Suprapubic skin (tissue), 4 donors: ENCODE results near the gene MME. TPM values are rescaled to one million over a fixed set of nuclear protein-coding genes. Genes with fewer than 3 reads are reported as not detected.
"Not testable (repeated sequence)": the region's sequence is repeated elsewhere in the genome, so short reads cannot be mapped to it uniquely, and the experiment has no call there.

ENCODE experiments used
- DNase-seq, 2 donors: peaks; one replicate each; pipeline ENCODE4 v3.0.0-alpha.2; 2019; ENCODE audit warnings: low spot score in 2 of 2
- H3K27ac ChIP-seq: fragments of 200-600 bp; sonication (generic); one replicate; pipeline ENCODE4 v1.5.1; 2019
- H3K27me3 ChIP-seq: fragments of 200-600 bp; sonication (generic); one replicate; pipeline ENCODE4 v1.5.1; 2019
- H3K36me3 ChIP-seq: fragments of 200-600 bp; sonication (generic); one replicate; pipeline ENCODE4 v1.5.1; 2019
- H3K4me1 ChIP-seq: fragments of 200-600 bp; sonication (generic); one replicate; pipeline ENCODE4 v1.5.1; 2019
- H3K4me3 ChIP-seq: fragments of 200-600 bp; sonication (generic); one replicate; pipeline ENCODE4 v1.5.1; 2019; ENCODE audit warnings: mild to moderate bottlenecking
- H3K9me3 ChIP-seq: fragments of 200-600 bp; sonication (generic); one replicate; pipeline ENCODE4 v1.5.1; 2019
- EP300 ChIP-seq: sonication (generic); formaldehyde crosslinking; IDR thresholded peaks from one replicate; pipeline ENCODE4 v1.6.1; 2017; ENCODE audit warnings: antibody characterized with exemption
- POLR2A ChIP-seq, 2 donors: fragments of 450-650 bp; IDR thresholded peaks; one replicate each; pipeline ENCODE4 v1.6.1; 2017; ENCODE audit warnings: antibody characterized with exemption in 2 of 2, mild to moderate bottlenecking in 2 of 2, moderate library complexity in 2 of 2
- POLR2AphosphoS5 ChIP-seq, 3 donors: sonication (generic); formaldehyde crosslinking; IDR thresholded peaks; one replicate each; pipeline ENCODE4 v1.6.1; 2017; ENCODE audit warnings: antibody characterized with exemption in 3 of 3
- WGBS: methylation state at CpG from one replicate; pipeline ENCODE4 v1.1.5; 2018; 5-methylcytosine and 5-hydroxymethylcytosine counted together
- total RNA-seq, 4 donors: library from RNA; depleted of rRNA; stranded (reverse); fragments of >200 nt; gene quantifications; one replicate each; pipeline ENCODE4 v1.1.0, GENCODE V29; 2016
- TF ChIP-seq, protein P1 (sequence below), 2 donors: fragments of 200-600 bp in 1 of 2; fragments of 450-650 bp in 1 of 2; sonication (generic) in 1 of 2; IDR thresholded peaks; one replicate each; pipeline ENCODE4 v1.5.1; 2016 to 2019; ENCODE audit warnings: antibody characterized with exemption in 2 of 2, mild to moderate bottlenecking in 1 of 2, moderate library complexity in 1 of 2

The MME gene
- total RNA-seq, 4 donors from 2014 or later = 1.9 to 8.2 (median 6.4) TPM

DNA sequence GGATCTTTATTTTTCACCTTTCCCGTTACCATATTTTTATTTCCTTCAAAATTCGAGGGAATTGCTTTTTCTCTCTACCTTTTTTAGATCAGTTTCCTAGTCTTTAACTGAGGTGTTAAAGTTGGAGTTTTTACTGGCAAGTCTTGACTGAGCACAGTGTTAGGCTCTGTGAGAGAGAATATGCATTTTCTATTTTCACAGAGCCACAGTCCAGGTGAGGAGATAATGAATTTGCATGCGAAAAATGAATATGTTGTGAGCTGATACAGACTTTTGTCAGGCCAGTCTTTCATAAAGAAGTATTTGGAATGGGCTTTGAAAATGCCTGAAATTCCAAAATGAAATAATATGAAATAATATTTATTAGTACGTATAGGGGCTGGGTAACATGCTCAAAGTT is 31.9 kb downstream of the MME start:
- Histone ChIP-seq H3K4me3 (no peak overlapping the region), H3K27ac (no peak overlapping the region), H3K27me3 (no peaks in the 10 kb centered on the region), H3K9me3 (no peaks in the 10 kb centered on the region), H3K4me1 (no peaks in the 10 kb centered on the region), H3K36me3 (no peaks in the 10 kb centered on the region)
- DNase-seq = no peak
- TF ChIP-seq, protein P1, sequence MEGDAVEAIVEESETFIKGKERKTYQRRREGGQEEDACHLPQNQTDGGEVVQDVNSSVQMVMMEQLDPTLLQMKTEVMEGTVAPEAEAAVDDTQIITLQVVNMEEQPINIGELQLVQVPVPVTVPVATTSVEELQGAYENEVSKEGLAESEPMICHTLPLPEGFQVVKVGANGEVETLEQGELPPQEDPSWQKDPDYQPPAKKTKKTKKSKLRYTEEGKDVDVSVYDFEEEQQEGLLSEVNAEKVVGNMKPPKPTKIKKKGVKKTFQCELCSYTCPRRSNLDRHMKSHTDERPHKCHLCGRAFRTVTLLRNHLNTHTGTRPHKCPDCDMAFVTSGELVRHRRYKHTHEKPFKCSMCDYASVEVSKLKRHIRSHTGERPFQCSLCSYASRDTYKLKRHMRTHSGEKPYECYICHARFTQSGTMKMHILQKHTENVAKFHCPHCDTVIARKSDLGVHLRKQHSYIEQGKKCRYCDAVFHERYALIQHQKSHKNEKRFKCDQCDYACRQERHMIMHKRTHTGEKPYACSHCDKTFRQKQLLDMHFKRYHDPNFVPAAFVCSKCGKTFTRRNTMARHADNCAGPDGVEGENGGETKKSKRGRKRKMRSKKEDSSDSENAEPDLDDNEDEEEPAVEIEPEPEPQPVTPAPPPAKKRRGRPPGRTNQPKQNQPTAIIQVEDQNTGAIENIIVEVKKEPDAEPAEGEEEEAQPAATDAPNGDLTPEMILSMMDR (IDR thresholded peaks at IDR 0.05) = no peak
- no peak for TF ChIP-seq POLR2A (IDR thresholded peaks at IDR 0.05)
- TF ChIP-seq POLR2AphosphoS5 (IDR thresholded peaks at IDR 0.05) = no peak
- TF ChIP-seq EP300 = no peak
- 64% methylated on average over 4 of the region's 4 CpGs for WGBS

GRCh38 chr3:155112661-155113389 is 32.7 kb downstream of the MME start:
- H3K9me3 ChIP-seq = no peaks in the 10 kb centered on the region
- 87% methylated on average over 5 of the region's 5 CpGs for WGBS
- no peak overlapping the region for H3K4me3 ChIP-seq
- no peak for TF ChIP-seq EP300
- no peak for TF ChIP-seq POLR2AphosphoS5 (IDR thresholded peaks at IDR 0.05)
- TF ChIP-seq POLR2A (IDR thresholded peaks at IDR 0.05) = no peak
- TF ChIP-seq, protein P1 (IDR thresholded peaks at IDR 0.05) = no peak
- H3K27ac ChIP-seq = no peak overlapping the region
- no peaks in the 10 kb centered on the region for H3K4me1 ChIP-seq
- no peaks in the 10 kb centered on the region for H3K27me3 ChIP-seq
- H3K36me3 ChIP-seq = no peaks in the 10 kb centered on the region
- no peak for DNase-seq

- not testable (repeated sequence) for H3K4me3 ChIP-seq, H3K27me3 ChIP-seq
- no CpG with 5 or more reads among the region's 14 CpGs for WGBS
These were observed 44.6 kb downstream of the MME start for GRCh38 chr3:155124745-155125144.

GRCh38 chr3:155129396-155129795 is 49.3 kb downstream of the MME start:
- Histone ChIP-seq H3K9me3 (no peaks in the 10 kb centered on the region), H3K36me3 (no peaks in the 10 kb centered on the region), H3K4me1 (peaks cover 11% of the 10 kb centered on the region), H3K27me3 (no peaks in the 10 kb centered on the region), H3K4me3 (no peak overlapping the region), H3K27ac (no peak overlapping the region)
- TF ChIP-seq, protein P1 (IDR thresholded peaks at IDR 0.05) = no peak
- TF ChIP-seq POLR2AphosphoS5 (IDR thresholded peaks at IDR 0.05) (no peak), EP300 (no peak), POLR2A (IDR thresholded peaks at IDR 0.05) (no peak)
- no peak for DNase-seq
- WGBS = 82% methylated on average over 2 of the region's 2 CpGs

More at GRCh38 chr3:155124745-155125144, 44.6 kb downstream of the MME start:
- H3K27ac ChIP-seq, H3K9me3 ChIP-seq, H3K4me1 ChIP-seq, H3K36me3 ChIP-seq, DNase-seq: not testable (repeated sequence)

- H3K36me3 ChIP-seq = no peaks in the 10 kb centered on the region
- H3K27ac ChIP-seq = no peak overlapping the region
- H3K4me3 ChIP-seq = no peak overlapping the region
These were observed 49.9 kb downstream of the MME start for GRCh38 chr3:155130001-155130400.

More at GRCh38 chr3:155130001-155130400, 49.9 kb downstream of the MME start:
- no peak for DNase-seq
- Histone ChIP-seq H3K4me1 (peaks cover 11% of the 10 kb centered on the region), H3K27me3 (no peaks in the 10 kb centered on the region), H3K9me3 (no peaks in the 10 kb centered on the region)
- TF ChIP-seq POLR2A (IDR thresholded peaks at IDR 0.05) (no peak), EP300 (no peak), POLR2AphosphoS5 (IDR thresholded peaks at IDR 0.05) (no peak)
- TF ChIP-seq, protein P1 (IDR thresholded peaks at IDR 0.05) = no peak
